GM12878 (cell line): ENCODE results near the gene NOL4L. TPM values are rescaled to one million over a fixed set of nuclear protein-coding genes. Genes with fewer than 3 reads are reported as not detected.
A peak's percentile ranks its signal among the peaks of the same experiment; 100 is the strongest.

Experiments
- ATAC-seq: fragments of 200-7000 bp; cut with Tn5 transposase; 3 replicates; pipeline ENCODE4 v1.9.1; 2020; ENCODE audit warnings: mild to moderate bottlenecking, moderate library complexity
- BruUV-seq: library from RNA; stranded (reverse); fragments of 400-500 nt; replicated peaks from 2 replicates; lab custom pipeline; 2021; lab: Mats Ljungman, UMichigan
- CTCF ChIA-PET: fragments of 300-600 bp; sonication (Branson Sonifier 250); formaldehyde crosslinking; extraction: SDS; loops from one replicate; lab custom pipeline; 2021; ENCODE audit warnings: inconsistent platforms; lab: Yijun Ruan, JAX
- POLR2A ChIA-PET: fragments of 350-600 bp; formaldehyde crosslinking; extraction: SDS; loops from one replicate; lab custom pipeline; 2021; ENCODE audit warnings: inconsistent platforms; lab: Charles Lee
- RAD21 ChIA-PET: fragments of 300-600 bp; sonication (Branson Sonifier 250); formaldehyde crosslinking; loops from one replicate; lab custom pipeline; 2023; ENCODE audit warnings: antibody characterized with exemption; ENCODE audit not compliant: unreplicated experiment; lab: Charles Lee
- SMC1A ChIA-PET: fragments of 300-600 bp; sonication (Branson Sonifier 250); formaldehyde crosslinking; loops from one replicate; lab custom pipeline; 2023; ENCODE audit not compliant: unreplicated experiment, uncharacterized antibody; lab: Charles Lee
- DNase-seq: peaks from one replicate; pipeline ENCODE4 v3.0.0-alpha.2; 2011; ENCODE audit warnings: low read depth, low spot score
- FAIRE-seq: peaks from 3 replicates; lab custom pipeline; 2011; peaks lifted over from hg19 to GRCh38; lab: Jason Lieb, UNC
- H2AFZ ChIP-seq: 2 replicates; pipeline ENCODE4 v1.6.0; 2011; ENCODE audit warnings: low read depth, low read length, control low read depth; ENCODE audit not compliant: control insufficient read depth
- H3K27ac ChIP-seq: 2 replicates; pipeline ENCODE4 v1.5.1; 2011; ENCODE audit warnings: control low read depth; ENCODE audit not compliant: control insufficient read depth, insufficient read depth
- H3K27me3 ChIP-seq, 2 experiments: replicated peaks in 1 of 2; 2 replicates each; pipeline versions ENCODE4 v1.6.0 to v1.6.1; 2011; ENCODE audit warnings: low read length in 1 of 2; ENCODE audit not compliant: control insufficient read depth in 2 of 2, insufficient read depth in 2 of 2
- H3K36me3 ChIP-seq, 2 experiments: 2 replicates each; pipeline ENCODE4 v1.5.1; 2011; ENCODE audit warnings: low read length in 1 of 2; ENCODE audit not compliant: control insufficient read depth in 2 of 2, insufficient read depth in 2 of 2
- H3K4me1 ChIP-seq: 2 replicates; pipeline ENCODE4 v1.6.1; 2011; ENCODE audit warnings: mild to moderate bottlenecking, low read length, moderate library complexity, mixed read lengths; ENCODE audit not compliant: control insufficient read depth, insufficient read depth
- H3K4me2 ChIP-seq: 2 replicates; pipeline ENCODE4 v1.6.0; 2011; ENCODE audit warnings: control low read depth; ENCODE audit not compliant: control insufficient read depth, insufficient read depth
- H3K4me3 ChIP-seq: fragments of 200-600 bp; sonication (generic); 2 replicates; pipeline ENCODE4 v1.5.1; 2016
- H3K79me2 ChIP-seq: 2 replicates; pipeline ENCODE4 v1.6.0; 2011; ENCODE audit warnings: low read length; ENCODE audit not compliant: control insufficient read depth, insufficient read depth
- H3K9ac ChIP-seq: 2 replicates; pipeline ENCODE4 v1.8.0; 2011; ENCODE audit warnings: low read length, control low read depth, mixed read lengths; ENCODE audit not compliant: control insufficient read depth, insufficient read depth
- H3K9me3 ChIP-seq: replicated peaks from 3 replicates; pipeline ENCODE4 v1.5.1; 2011; ENCODE audit warnings: mild to moderate bottlenecking, low read length; ENCODE audit not compliant: control insufficient read depth, insufficient read depth
- H4K20me1 ChIP-seq: 2 replicates; pipeline ENCODE4 v1.6.0; 2011; ENCODE audit not compliant: control insufficient read depth, insufficient read depth
- BHLHE40 ChIP-seq, 2 experiments: fragments of 450-650 bp in 1 of 2; IDR thresholded peaks; 2 replicates each; pipeline ENCODE4 v1.6.1; 2011 to 2017; ENCODE audit warnings: low read depth in 2 of 2, borderline replicate concordance in 1 of 2, improper control_type of control experiment in 1 of 2, low read length in 1 of 2, mild to moderate bottlenecking in 1 of 2
- CHD4 ChIP-seq: fragments of 200-600 bp; sonication (generic); IDR thresholded peaks from 2 replicates; pipeline ENCODE4 v1.6.1; 2016; ENCODE audit warnings: mild to moderate bottlenecking
- FOS ChIP-seq: IDR thresholded peaks from 3 replicates; pipeline ENCODE4 v1.6.1; 2011; ENCODE audit warnings: borderline replicate concordance; ENCODE audit not compliant: insufficient read length; ENCODE audit errors: extremely low read depth
- RAD51 ChIP-seq: fragments of 450-650 bp; IDR thresholded peaks from 2 replicates; pipeline ENCODE4 v1.6.1; 2016; ENCODE audit warnings: moderate library complexity, mild to moderate bottlenecking, inconsistent platforms
- SIX5 ChIP-seq: IDR thresholded peaks from 2 replicates; pipeline ENCODE4 v1.6.1; 2011; ENCODE audit warnings: mild to moderate bottlenecking, low read depth, low read length, moderate library complexity; ENCODE audit not compliant: severe bottlenecking
- TARDBP ChIP-seq: IDR thresholded peaks from 2 replicates; pipeline ENCODE4 v1.6.1; 2016; ENCODE audit warnings: borderline replicate concordance
- USF1 ChIP-seq: IDR thresholded peaks from 2 replicates; pipeline ENCODE4 v1.6.1; 2011; ENCODE audit warnings: borderline replicate concordance, low read depth, mild to moderate bottlenecking, moderate library complexity, mixed read lengths, low read length; ENCODE audit not compliant: insufficient read depth; ENCODE audit errors: extremely low read length
- ZBTB4 ChIP-seq: fragments of 450-650 bp; formaldehyde crosslinking; IDR thresholded peaks from 2 replicates; pipeline ENCODE4 v1.4.0; 2022; ENCODE audit warnings: mild to moderate bottlenecking, moderate library complexity
- WGBS: methylation state at CpG from one replicate; pipeline ENCODE4 v1.1.6; 2016; ENCODE audit warnings: low lambda C conversion rate; ENCODE audit not compliant: insufficient replicate concordance, insufficient coverage; ENCODE audit errors: missing lambda C conversion rate; 5-methylcytosine and 5-hydroxymethylcytosine counted together
- in situ Hi-C: fragments of 300-500 bp; cut with MboI; formaldehyde crosslinking; loops from 9 replicates; pipeline ENCODE4 v1.14.3; 2018; ENCODE audit warnings: mixed read lengths
- intact Hi-C: fragments of 100-400 bp; cut with micrococcal nuclease; formaldehyde crosslinking; loops from one replicate; pipeline ENCODE4 v1.14.2; 2022; ENCODE audit not compliant: unreplicated experiment
- polyA plus RNA-seq, 11 experiments: library from polyadenylated mRNA; depleted of rRNA in 4 of 11; unstranded in 6 of 11; stranded (reverse) in 5 of 11; fragments of >200 nt; fragmentation: Nextera tagmentation in 4 of 11; fragmentation: Illumina TruSeq in 1 of 11; extraction: Ambion mirVana in 4 of 11; extraction: Trizol in 1 of 11; gene quantifications; 1 replicate in 1 of 11; 2 replicates in 10 of 11; pipeline versions ENCODE4 v1.2.1 to v1.2.3, GENCODE V29; 2011 to 2016; ENCODE audit warnings: inconsistent platforms in 2 of 11, missing spikeins in 2 of 11, low read depth in 1 of 11
- total RNA-seq, 4 experiments: library from RNA; depleted of rRNA in 3 of 4; stranded (reverse); fragments of >200 nt in 3 of 4; fragmentation: Illumina TruSeq in 1 of 4; extraction: Trizol in 1 of 4; gene quantifications; 2 replicates each; pipeline versions ENCODE4 v1.2.1 to v1.2.3, GENCODE V29; 2013 to 2021

NOL4L gene
- total and polyA plus RNA-seq, 10 of the 15 experiments (the other 5 are each of a cell fraction or from before 2014, with no cell fraction given) = 2.3 to 24.0 (median 8.0) TPM

GRCh38 chr20:32539026-32539816 lies 45.9 kb downstream of the NOL4L start:
- POLR2A ChIA-PET = interaction anchor here (1.5 kb wide), 1 partner anchor 9 kb away, joined by 3 read pairs; no protein-coding TSS in a partner anchor
- no peak for DNase-seq
- Histone ChIP-seq H3K36me3 (no peaks in the 10 kb centered on the region), H3K9ac (no peak overlapping the region), H3K27me3 (no peaks in the 10 kb centered on the region), H3K4me1 (peaks cover 39% of the 10 kb centered on the region), H3K27ac (peak overlapping the region; percentile 35), H2AFZ (peak overlapping the region; percentile 52; the same call in 1 of the 2 replicates), H3K4me2 (peak overlapping the region; percentile 39; the same call in 1 of the 2 replicates), H3K79me2 (no peaks in the 10 kb centered on the region; the same call in 1 of the 2 replicates), H4K20me1 (no peaks in the 10 kb centered on the region), H3K9me3 (no peaks in the 10 kb centered on the region), H3K4me3 (no peak overlapping the region)
- WGBS = 82% methylated on average over 13 of the region's 13 CpGs
- SMC1A ChIA-PET = interaction anchor here (0.7 to 11.5 kb wide), 7 partner anchors 8 to 184 kb away, joined by 3 to 107 read pairs (median 3); no protein-coding TSS in a partner anchor
- no peak for FAIRE-seq
- in situ Hi-C loops = no loop called here
- RAD21 ChIA-PET = interaction anchor here (0.7 to 3.2 kb wide), 5 partner anchors 16 to 113 kb away, joined by 3 to 16 read pairs (median 4); no protein-coding TSS in a partner anchor
- no TSS peak for BruUV-seq
- intact Hi-C loops = no loop called here
- ATAC-seq = no peak
- CTCF ChIA-PET = interaction anchor here (0.7 to 8.6 kb wide), 4 partner anchors 14 to 135 kb away, joined by 3 to 81 read pairs (median 9); partner anchors contain the start of gene C20orf203
- TF ChIP-seq CHD4 = no peak
- TF ChIP-seq ZBTB4 (CRISPR knock-in tag) = no peak
- TF ChIP-seq USF1 = peak; percentile 68
- peak in 1 of 2 experiments; percentile 51; a peak in 2 of 4 replicates for TF ChIP-seq BHLHE40 (IDR thresholded peaks at IDR 0.05; ENCODE audit: borderline replicate concordance in 1 of 2, low read depth in 2 of 2, low read length in 1 of 2)
- no peak for TF ChIP-seq SIX5
- TF ChIP-seq RAD51 = peak; percentile 62; the same call in 1 of the 2 replicates
- no peak for TF ChIP-seq FOS
- no peak for TF ChIP-seq TARDBP
